ENCODE results near the gene NTNG1. TPM values are rescaled to one million over a fixed set of nuclear protein-coding genes. Genes with fewer than 3 reads are reported as not detected.

The NTNG1 gene
- total and polyA plus RNA-seq, 2 of the 4 experiments (the other 2 are of a cell fraction): 1.2 to 2.3 TPM

DNA sequence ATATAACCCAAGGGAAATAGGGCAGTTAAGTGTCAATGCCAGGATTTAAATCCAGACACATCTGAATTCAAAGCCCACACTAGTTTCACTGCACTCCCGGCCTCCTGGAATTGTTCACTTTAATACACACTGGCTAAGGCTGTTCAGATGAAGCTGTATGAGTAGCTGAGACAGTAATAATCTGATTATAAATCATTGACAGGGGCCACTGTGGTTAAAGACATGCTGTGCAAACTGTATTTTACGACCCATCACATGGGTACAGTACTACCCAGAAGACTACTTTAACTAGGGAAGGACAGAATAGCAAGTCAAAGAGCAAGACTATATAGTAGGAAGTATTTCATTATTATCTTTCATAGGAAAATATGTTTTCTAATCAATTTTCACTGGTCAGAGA is 16.1 kb upstream of the NTNG1 start:
- no peak overlapping the region for H2AK5ac ChIP-seq (ENCODE audit: low read depth, low read length)
- no peak overlapping the region for H3K18ac ChIP-seq (ENCODE audit: low read depth, low read length)
- no peak overlapping the region for H3K9ac ChIP-seq (ENCODE audit: low read depth, low read length)
- CTCF ChIA-PET: no interaction called here
- in situ Hi-C loops (cut with MboI; ENCODE audit: low sequenced_read_pairs) (no loop called here), intact Hi-C loops (cut with micrococcal nuclease) (no loop called here), dilution Hi-C loops (cut with HindIII; ENCODE audit: low sequenced_read_pairs, unreplicated experiment) (no loop called here)
- H2BK15ac ChIP-seq (ENCODE audit: low read depth, low read length): no peak overlapping the region
- no peaks in the 10 kb centered on the region for H3K9me1 ChIP-seq (ENCODE audit: insufficient read depth, low read length)
- H2AFZ ChIP-seq (replicated peaks; ENCODE audit: low read length, poor library complexity): no peak overlapping the region
- H3K4ac ChIP-seq (ENCODE audit: low read depth, low read length): no peak overlapping the region
- DNase-seq: no peak
- no peak overlapping the region for H4K91ac ChIP-seq (ENCODE audit: insufficient read depth, low read depth, low read length)
- no peak overlapping the region for H2BK20ac ChIP-seq (ENCODE audit: low read depth, low read length)
- no peaks in the 10 kb centered on the region for H3K79me1 ChIP-seq (ENCODE audit: low read depth in 1 of 2, low read length in 2 of 2)
- no peak overlapping the region for H3K4me3 ChIP-seq (ENCODE audit: insufficient read depth, low read depth, low read length)
- no TSS peak for BruUV-seq (replicated peaks)
- H2AK9ac ChIP-seq (replicated peaks; ENCODE audit: low read depth, low read length, poor library complexity): no peak overlapping the region
- H2BK5ac ChIP-seq (ENCODE audit: low read depth, low read length, poor library complexity, severe bottlenecking): no peak overlapping the region
- POLR2A ChIA-PET (ENCODE audit: unreplicated experiment): no interaction called here
- no peak overlapping the region for H4K5ac ChIP-seq (ENCODE audit: low read depth, low read length)
- H3K4me1 ChIP-seq (ENCODE audit: control insufficient read depth, insufficient read depth, low read length): no peaks in the 10 kb centered on the region
- no peaks in the 10 kb centered on the region for H3K36me3 ChIP-seq (ENCODE audit: control insufficient read depth, insufficient read depth, low read length)
- no CpG with 5 or more reads among the region's 2 CpGs for WGBS, 2 experiments (ENCODE audit: extremely low coverage in 2 of 2, insufficient read length in 1 of 2)
- no peaks in the 10 kb centered on the region for H3K27me3 ChIP-seq (ENCODE audit: control insufficient read depth, insufficient read depth, low read length)
- H3K4me2 ChIP-seq (ENCODE audit: low read depth, low read length): no peak overlapping the region
- TF ChIP-seq, protein P1, sequence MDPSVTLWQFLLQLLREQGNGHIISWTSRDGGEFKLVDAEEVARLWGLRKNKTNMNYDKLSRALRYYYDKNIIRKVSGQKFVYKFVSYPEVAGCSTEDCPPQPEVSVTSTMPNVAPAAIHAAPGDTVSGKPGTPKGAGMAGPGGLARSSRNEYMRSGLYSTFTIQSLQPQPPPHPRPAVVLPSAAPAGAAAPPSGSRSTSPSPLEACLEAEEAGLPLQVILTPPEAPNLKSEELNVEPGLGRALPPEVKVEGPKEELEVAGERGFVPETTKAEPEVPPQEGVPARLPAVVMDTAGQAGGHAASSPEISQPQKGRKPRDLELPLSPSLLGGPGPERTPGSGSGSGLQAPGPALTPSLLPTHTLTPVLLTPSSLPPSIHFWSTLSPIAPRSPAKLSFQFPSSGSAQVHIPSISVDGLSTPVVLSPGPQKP (IDR thresholded peaks at IDR 0.05; ENCODE audit: borderline replicate concordance, low read depth, low read length): no peak
- TF ChIP-seq FOS (IDR thresholded peaks at IDR 0.05; ENCODE audit: low read depth, low read length) (no peak), RFX5 (IDR thresholded peaks at IDR 0.05; ENCODE audit: low read depth, low read length) (no peak), MXI1 (IDR thresholded peaks at IDR 0.05; ENCODE audit: borderline replicate concordance, low read depth, low read length) (no peak), RAD21 (IDR thresholded peaks at IDR 0.05; ENCODE audit: low read length) (no peak), MAFK (IDR thresholded peaks at IDR 0.05; ENCODE audit: low read depth, low read length) (no peak), CEBPB (IDR thresholded peaks at IDR 0.05; ENCODE audit: low read depth, low read length) (no peak), MAZ (IDR thresholded peaks at IDR 0.05; ENCODE audit: borderline replicate concordance, low read depth, low read length) (no peak)
- no peak overlapping the region for H3K27ac ChIP-seq (ENCODE audit: insufficient read depth, low read length)
- no peak for ATAC-seq (ENCODE audit: low read depth)
- H2BK120ac ChIP-seq (ENCODE audit: low read depth, low read length): no peak overlapping the region
- no peaks in the 10 kb centered on the region for H3K9me3 ChIP-seq (ENCODE audit: control insufficient read depth, insufficient read depth, low read length)
- H3K14ac ChIP-seq (replicated peaks; ENCODE audit: low read depth, low read length): no peak overlapping the region
- H3K23ac ChIP-seq (ENCODE audit: low read depth, low read length): no peak overlapping the region
- no peak overlapping the region for H4K8ac ChIP-seq (ENCODE audit: low read depth in 2 of 2, low read length in 2 of 2)
- H4K20me1 ChIP-seq (ENCODE audit: insufficient read depth, low read length): no peaks in the 10 kb centered on the region
- no peak overlapping the region for H3K56ac ChIP-seq (ENCODE audit: extremely low read depth, insufficient read depth, low read length)

All from IMR-90 (cell line).